ENCODE results near the gene ROR2. TPM values are rescaled to one million over a fixed set of nuclear protein-coding genes. Genes with fewer than 3 reads are reported as not detected.

ROR2 gene
- total RNA-seq, 4 donors from 2014 or later: 9.5 to 17.7 (median 15.9) TPM

DNA sequence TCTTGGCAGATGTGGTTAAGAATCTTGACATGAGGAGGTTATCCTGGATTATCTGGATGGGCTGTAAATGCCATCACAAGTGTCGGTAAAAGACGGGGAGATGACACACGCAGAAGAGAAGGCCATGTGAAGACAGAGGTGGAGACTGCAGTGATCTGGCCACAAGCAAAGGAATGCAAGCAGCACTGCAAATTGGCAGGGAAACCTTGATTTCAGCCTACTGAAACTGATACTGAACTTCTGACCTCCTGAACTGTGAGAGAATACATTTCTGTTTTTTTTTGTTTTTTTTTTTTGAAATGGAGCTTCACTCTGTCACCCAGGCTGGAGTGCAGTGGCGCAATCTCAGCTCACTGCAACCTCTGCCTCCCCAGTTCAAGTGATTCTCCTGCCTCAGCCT, 433.9 kb downstream of the ROR2 start:
- Histone ChIP-seq H3K9me3 (no peaks in the 10 kb centered on the region), H3K36me3 (no peaks in the 10 kb centered on the region), H3K27ac (no peak overlapping the region), H3K27me3 (no peaks in the 10 kb centered on the region), H3K4me3 (replicated peaks in 1 of 3) (no peak overlapping the region), H3K4me1 (no peaks in the 10 kb centered on the region)
- 95% methylated on average over 4 of the region's 4 CpGs for WGBS, 2 donors
- DNase-seq: no peak
- intact Hi-C loops (cut with DNase I): no loop called here
- TF ChIP-seq, protein P1, sequence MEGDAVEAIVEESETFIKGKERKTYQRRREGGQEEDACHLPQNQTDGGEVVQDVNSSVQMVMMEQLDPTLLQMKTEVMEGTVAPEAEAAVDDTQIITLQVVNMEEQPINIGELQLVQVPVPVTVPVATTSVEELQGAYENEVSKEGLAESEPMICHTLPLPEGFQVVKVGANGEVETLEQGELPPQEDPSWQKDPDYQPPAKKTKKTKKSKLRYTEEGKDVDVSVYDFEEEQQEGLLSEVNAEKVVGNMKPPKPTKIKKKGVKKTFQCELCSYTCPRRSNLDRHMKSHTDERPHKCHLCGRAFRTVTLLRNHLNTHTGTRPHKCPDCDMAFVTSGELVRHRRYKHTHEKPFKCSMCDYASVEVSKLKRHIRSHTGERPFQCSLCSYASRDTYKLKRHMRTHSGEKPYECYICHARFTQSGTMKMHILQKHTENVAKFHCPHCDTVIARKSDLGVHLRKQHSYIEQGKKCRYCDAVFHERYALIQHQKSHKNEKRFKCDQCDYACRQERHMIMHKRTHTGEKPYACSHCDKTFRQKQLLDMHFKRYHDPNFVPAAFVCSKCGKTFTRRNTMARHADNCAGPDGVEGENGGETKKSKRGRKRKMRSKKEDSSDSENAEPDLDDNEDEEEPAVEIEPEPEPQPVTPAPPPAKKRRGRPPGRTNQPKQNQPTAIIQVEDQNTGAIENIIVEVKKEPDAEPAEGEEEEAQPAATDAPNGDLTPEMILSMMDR (IDR thresholded peaks at IDR 0.05): no peak
- no peak for TF ChIP-seq POLR2A (IDR thresholded peaks at IDR 0.05)

DNA sequence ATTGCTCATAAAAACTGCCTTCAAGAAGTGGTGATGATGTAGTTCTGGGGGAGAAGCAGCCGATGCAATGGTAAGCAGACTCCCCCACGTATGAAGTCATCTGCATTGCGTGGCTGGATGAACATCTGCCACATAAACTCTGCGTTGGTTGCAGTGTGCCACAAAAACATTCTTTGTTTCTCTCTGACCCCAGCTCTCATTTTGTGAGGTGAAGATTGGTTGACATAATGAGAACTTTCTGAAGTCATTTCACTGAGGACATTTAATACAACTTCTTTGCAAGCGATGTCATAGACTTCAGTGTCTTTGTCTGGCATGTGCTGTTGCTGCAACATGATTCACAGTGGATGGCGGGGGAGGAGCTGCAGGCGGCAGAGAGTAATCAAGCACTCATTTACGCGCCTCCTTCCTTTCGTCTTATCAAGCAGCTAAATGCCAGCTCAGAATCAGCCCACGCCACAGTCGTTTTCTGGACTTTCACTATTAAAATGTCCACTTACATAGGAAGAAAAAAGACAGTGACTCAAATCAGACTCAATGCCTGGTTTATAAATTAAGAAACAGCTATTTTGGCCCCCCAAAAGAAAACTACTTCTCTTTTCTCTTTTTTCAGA, 434.8 kb downstream of the ROR2 start:
- intact Hi-C loops (cut with DNase I): no loop called here
- Histone ChIP-seq H3K4me3 (replicated peaks in 1 of 3) (no peak overlapping the region), H3K27me3 (no peaks in the 10 kb centered on the region), H3K36me3 (no peaks in the 10 kb centered on the region), H3K4me1 (no peaks in the 10 kb centered on the region), H3K27ac (no peak overlapping the region), H3K9me3 (no peaks in the 10 kb centered on the region)
- DNase-seq: peak in 1 of 2 donors; percentile 3
- TF ChIP-seq POLR2A (IDR thresholded peaks at IDR 0.05): no peak
- TF ChIP-seq, protein P1 (IDR thresholded peaks at IDR 0.05): no peak
- 52 to 72% methylated on average over 12 of the region's 12 CpGs for WGBS, 2 donors

Small RNA genes within 50 kb of the gene (microRNA-seq; reads per million reads assigned to microRNA genes)
- gene MIR3910-1: not detected
- not detected for gene MIR3910-2

Small RNA genes within 50 kb of the gene (small RNA-seq; reads per million reads assigned to genes)
- not detected for gene MIR3910-1

Other genes with a start within 250 kb of the ROR2 start
- gene SPTLC1, start 165.2 kb upstream of the ROR2 start, total RNA-seq: 100 to 1,000 TPM; 124 to 132 (median 127) TPM

Measured in thyroid gland (tissue), 4 donors.